Activated CD8-positive, alpha-beta memory T cell treated with anti-CD3 and anti-CD28 coated beads, Interleukin-2, amount 50 U/mL, for 4 hours (primary cell): ENCODE results near the gene CCDC88A.
"Not testable (repeated sequence)": the region's sequence is repeated elsewhere in the genome, so short reads cannot be mapped to it uniquely, and the experiment has no call there.

Experiments
- DNase-seq: peaks from one replicate; pipeline ENCODE4 v3.0.0-alpha.2; 2020

The CCDC88A gene

GRCh38 chr2:55296393-55296792, 123.3 kb downstream of the CCDC88A start:
- DNase-seq = no peak

GRCh38 chr2:55283083-55283482, 136.6 kb downstream of the CCDC88A start:
- DNase-seq = no peak

GRCh38 chr2:55282110-55282917, 137.3 kb downstream of the CCDC88A start:
- DNase-seq = peak; percentile 85

- not testable (repeated sequence) for DNase-seq
Observed at GRCh38 chr2:55280851-55281546, 138.7 kb downstream of the CCDC88A start.

GRCh38 chr2:55279859-55280424, 139.7 kb downstream of the CCDC88A start:
- not testable (repeated sequence) for DNase-seq

- DNase-seq = not testable (repeated sequence)
Observed at GRCh38 chr2:55279214-55279835, 140.3 kb downstream of the CCDC88A start.

GRCh38 chr2:55277310-55277709, 142.3 kb downstream of the CCDC88A start:
- DNase-seq = no peak

- not testable (repeated sequence) for DNase-seq
Observed at GRCh38 chr2:55274346-55274745, 145.3 kb downstream of the CCDC88A start.

GRCh38 chr2:55269645-55269990, 150.0 kb downstream of the CCDC88A start:
- no peak for DNase-seq

- peak; percentile 86 for DNase-seq
Observed at GRCh38 chr2:55268907-55269644, 150.6 kb downstream of the CCDC88A start, which contains the start of gene MTIF2. Gene MTIF2, minus strand, starts transcription at chr2:55269231. Its CDS starts 5,373 bp downstream, at chr2:55263858.

- DNase-seq = no peak
Observed at GRCh38 chr2:55268288-55268906, 151.3 kb downstream of the CCDC88A start.

- not testable (repeated sequence) for DNase-seq
Observed at GRCh38 chr2:55259586-55259985, 160.1 kb downstream of the CCDC88A start.

GRCh38 chr2:55252832-55253231, 166.8 kb downstream of the CCDC88A start:
- no peak for DNase-seq

GRCh38 chr2:55247025-55247424, 172.6 kb downstream of the CCDC88A start:
- no peak for DNase-seq

- no peak for DNase-seq
Observed at GRCh38 chr2:55245411-55245810, 174.2 kb downstream of the CCDC88A start.

GRCh38 chr2:55242617-55243016, 177.0 kb downstream of the CCDC88A start:
- DNase-seq = no peak

GRCh38 chr2:55241582-55241981, 178.1 kb downstream of the CCDC88A start:
- DNase-seq = not testable (repeated sequence)

- no peak for DNase-seq
Observed at GRCh38 chr2:55239656-55240222, 179.9 kb downstream of the CCDC88A start.
